HG02943 (cell line): ENCODE results near the gene DOCK6.

Experiments
- ATAC-seq: cut with Tn5 transposase; IDR thresholded peaks from one replicate; pipeline ENCODE4 v1.9.1; 2021; ENCODE audit warnings: mild to moderate bottlenecking, low read depth, moderate library complexity; ENCODE audit not compliant: unreplicated experiment

DOCK6 gene

GRCh38 chr19:11230621-11231386 is 31.5 kb downstream of the DOCK6 start:
- no peak for ATAC-seq

- ATAC-seq, result no peak
Measured at GRCh38 chr19:11227195-11227886, 35.0 kb downstream of the DOCK6 start.

GRCh38 chr19:11226716-11227166 is 35.6 kb downstream of the DOCK6 start:
- ATAC-seq, result no peak

DNA sequence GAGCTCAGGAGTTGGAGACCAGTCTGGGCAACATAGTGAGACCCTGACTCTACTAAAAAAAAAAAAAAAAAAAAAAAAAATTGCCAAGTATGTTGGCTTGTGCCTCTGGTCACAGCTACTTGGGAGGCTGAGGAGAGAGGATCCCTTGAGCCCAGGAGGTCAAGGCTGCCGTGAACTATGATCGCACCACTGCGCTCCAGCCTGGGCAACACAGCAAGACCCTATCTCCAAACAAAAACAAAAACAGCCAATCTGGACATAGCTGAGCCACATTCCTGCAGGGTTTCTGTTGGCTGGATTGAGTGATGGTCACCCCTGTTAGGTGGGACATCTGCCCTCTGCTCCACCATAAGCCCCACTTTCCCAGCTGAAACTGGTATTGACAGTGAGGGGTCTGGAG is 36.5 kb downstream of the DOCK6 start:
- ATAC-seq, result no peak

GRCh38 chr19:11225172-11225571 is 37.2 kb downstream of the DOCK6 start:
- no peak for ATAC-seq

GRCh38 chr19:11224429-11224828 is 37.9 kb downstream of the DOCK6 start:
- no peak for ATAC-seq

GRCh38 chr19:11223200-11223599 is 39.1 kb downstream of the DOCK6 start:
- ATAC-seq, result no peak

DNA sequence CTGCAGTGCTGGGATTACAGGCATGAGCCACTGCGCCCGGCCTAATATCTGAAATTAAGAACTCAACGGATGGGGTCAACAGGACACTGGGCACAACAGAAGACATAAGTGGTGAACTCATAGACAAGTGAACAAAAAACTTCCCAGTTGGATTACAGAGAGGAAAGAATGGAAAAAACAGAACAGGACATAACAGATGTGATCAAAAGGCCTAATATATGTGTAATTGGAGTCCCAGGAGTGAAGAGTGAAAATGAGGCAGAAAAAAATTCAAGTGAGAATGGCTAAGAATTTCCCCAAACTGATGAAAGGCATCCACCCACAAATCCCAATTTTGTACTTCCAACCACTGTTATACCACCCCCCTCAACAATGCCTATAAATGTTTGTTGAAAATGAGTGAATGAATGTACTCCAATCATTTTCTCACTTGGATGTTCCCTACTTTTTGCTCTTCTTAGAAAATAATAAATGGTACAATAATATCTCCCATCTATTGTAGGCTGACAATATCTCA is 41.2 kb downstream of the DOCK6 start:
- ATAC-seq, result no peak

DNA sequence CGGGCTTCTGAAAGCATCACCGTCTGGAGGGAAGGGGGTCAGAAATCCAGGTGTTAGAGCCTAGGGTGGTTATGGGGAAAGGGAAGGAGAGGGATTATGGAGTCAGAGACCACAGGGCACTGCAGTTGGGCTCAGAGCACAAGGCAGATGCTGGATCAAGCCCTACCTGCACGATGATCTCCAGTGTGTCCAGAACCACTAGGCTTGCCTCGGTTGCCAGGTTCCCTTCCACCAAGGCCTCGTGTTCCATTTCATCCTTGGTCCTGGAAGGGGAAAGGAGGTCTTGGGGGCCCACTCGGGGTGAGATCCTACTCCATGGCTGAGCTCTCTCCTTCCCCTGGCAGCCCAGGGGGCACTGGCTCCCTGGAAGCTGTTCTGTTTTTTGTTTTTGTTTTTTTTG is 47.9 kb downstream of the DOCK6 start:
- ATAC-seq, result no peak

DNA sequence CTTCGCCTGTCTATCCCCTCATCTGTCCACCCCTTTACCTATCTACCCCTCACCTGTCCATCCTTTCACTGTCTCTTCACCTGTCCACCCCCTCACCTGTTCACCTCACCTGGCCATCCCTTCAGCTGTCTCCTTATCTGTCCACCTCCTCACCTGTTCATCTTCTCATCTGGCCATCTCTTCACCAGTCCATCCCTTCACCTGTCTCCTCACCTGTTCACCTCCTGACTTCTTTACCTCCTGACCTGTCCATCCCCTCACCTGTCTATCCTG is 51.7 kb downstream of the DOCK6 start:
- no peak for ATAC-seq

- no peak for ATAC-seq
Measured at GRCh38 chr19:11209839-11210655, 52.3 kb downstream of the DOCK6 start.

DNA sequence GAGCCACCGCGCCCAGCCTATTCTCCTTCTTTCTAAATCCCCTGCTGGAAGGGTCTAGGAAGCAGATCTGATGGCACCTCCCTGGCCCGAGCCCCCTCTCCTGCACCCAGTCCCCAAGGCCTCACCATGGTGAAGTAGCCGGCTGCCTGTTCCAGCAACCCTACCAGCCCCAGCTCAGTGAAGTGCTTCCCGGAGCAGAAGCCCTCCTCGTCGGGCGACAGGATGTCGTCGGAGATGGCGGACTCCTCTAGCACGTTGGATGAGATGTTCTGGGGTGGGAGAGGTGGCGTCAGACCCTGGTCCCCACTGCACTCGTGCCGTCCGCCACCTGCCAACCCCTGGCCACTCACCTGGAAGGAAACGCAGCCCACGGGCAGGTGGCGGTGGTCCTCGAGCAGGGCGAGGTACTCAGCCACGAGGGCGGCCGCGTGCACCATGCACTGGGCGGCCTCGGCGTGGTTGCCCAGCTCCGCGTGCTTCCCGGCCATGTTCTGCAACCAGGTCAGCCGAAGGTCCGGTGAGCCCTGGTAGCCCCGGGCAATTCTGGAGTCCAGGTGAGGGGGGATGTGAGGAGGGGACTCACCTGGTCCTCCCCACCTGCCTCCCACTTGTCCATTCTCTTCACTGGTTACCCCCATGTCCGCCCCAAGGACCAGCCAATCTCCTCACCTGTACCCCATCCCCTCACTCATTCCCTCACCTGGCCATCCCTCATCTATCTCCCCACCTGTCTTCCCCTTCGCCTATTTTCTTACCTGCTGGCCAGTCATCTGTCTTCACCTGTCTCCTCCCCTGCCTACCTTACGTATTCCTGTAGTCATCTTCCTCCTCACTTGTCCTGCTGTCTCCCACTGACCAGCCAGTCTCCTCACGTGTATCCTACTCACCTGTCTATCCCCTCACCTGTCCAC is 53.5 kb downstream of the DOCK6 start:
- ATAC-seq, result no peak

GRCh38 chr19:11205939-11206570 is 56.3 kb downstream of the DOCK6 start:
- no peak for ATAC-seq

GRCh38 chr19:11204943-11205349 is 57.4 kb downstream of the DOCK6 start:
- ATAC-seq, result no peak

GRCh38 chr19:11204076-11204602 is 58.2 kb downstream of the DOCK6 start:
- ATAC-seq, result no peak

GRCh38 chr19:11203194-11204075 is 58.9 kb downstream of the DOCK6 start:
- ATAC-seq, result no peak

- ATAC-seq, result no peak
Measured at GRCh38 chr19:11202488-11203193, 59.7 kb downstream of the DOCK6 start.

- ATAC-seq, result no peak
Measured at GRCh38 chr19:11201791-11202190, 60.5 kb downstream of the DOCK6 start.
